Activated CD4-positive, alpha-beta T cell treated with anti-CD3 and anti-CD28 coated beads for 1 hour (primary cell): Measurements from ENCODE around the gene ARHGAP29.

Source experiments
- DNase-seq: peaks from one replicate; pipeline ENCODE4 v3.0.0-alpha.2; 2020

ARHGAP29 gene

GRCh38 chr1:94237291-94238226 lies at the start of gene ARHGAP29:
ARHGAP29 (minus strand) TSS chr1:94237584; CDS start chr1:94231611, 5,973 bp downstream.
- DNase-seq = no peak

GRCh38 chr1:94286864-94287437 lies 49.6 kb upstream of the ARHGAP29 start:
- no peak for DNase-seq

GRCh38 chr1:94285031-94285654 lies 47.8 kb upstream of the ARHGAP29 start:
- no peak for DNase-seq

- no peak for DNase-seq
These were observed 47.1 kb upstream of the ARHGAP29 start for GRCh38 chr1:94284476-94284875.

GRCh38 chr1:94283462-94283861 lies 46.1 kb upstream of the ARHGAP29 start:
- no peak for DNase-seq

- no peak for DNase-seq
These were observed 44.8 kb upstream of the ARHGAP29 start for GRCh38 chr1:94282143-94282711.

GRCh38 chr1:94281361-94282142 lies 44.2 kb upstream of the ARHGAP29 start:
- no peak for DNase-seq

GRCh38 chr1:94280541-94280940 lies 43.2 kb upstream of the ARHGAP29 start:
- no peak for DNase-seq

- DNase-seq = no peak
These were observed 42.1 kb upstream of the ARHGAP29 start for GRCh38 chr1:94279462-94279861.

GRCh38 chr1:94279038-94279437 lies 41.7 kb upstream of the ARHGAP29 start:
- DNase-seq = no peak

- no peak for DNase-seq
These were observed 39.6 kb upstream of the ARHGAP29 start for GRCh38 chr1:94276988-94277434.

- no peak for DNase-seq
These were observed 37.7 kb upstream of the ARHGAP29 start for GRCh38 chr1:94275083-94275482.

- no peak for DNase-seq
These were observed 37.2 kb upstream of the ARHGAP29 start for GRCh38 chr1:94274561-94274960.

GRCh38 chr1:94273111-94273510 lies 35.7 kb upstream of the ARHGAP29 start:
- no peak for DNase-seq

- no peak for DNase-seq
These were observed 35.0 kb upstream of the ARHGAP29 start for GRCh38 chr1:94272388-94272787.

GRCh38 chr1:94271373-94271772 lies 34.0 kb upstream of the ARHGAP29 start:
- no peak for DNase-seq

GRCh38 chr1:94270801-94271203 lies 33.4 kb upstream of the ARHGAP29 start:
- no peak for DNase-seq

- no peak for DNase-seq
These were observed 32.5 kb upstream of the ARHGAP29 start for GRCh38 chr1:94269921-94270320.

- DNase-seq = no peak
These were observed 28.5 kb upstream of the ARHGAP29 start for GRCh38 chr1:94265906-94266305.

GRCh38 chr1:94265011-94265422 lies 27.6 kb upstream of the ARHGAP29 start:
- no peak for DNase-seq

- no peak for DNase-seq
These were observed 23.4 kb upstream of the ARHGAP29 start for GRCh38 chr1:94260635-94261387.
